GM12865 (cell line): ENCODE results near the gene CLUH.

Experiments
- DNase-seq: peaks from one replicate; pipeline ENCODE4 v3.0.0; 2010; ENCODE audit warnings: low read depth
- H3K4me3 ChIP-seq: 2 replicates; pipeline ENCODE4 v1.5.1; 2011; ENCODE audit warnings: mild to moderate bottlenecking, low read depth, low read length, control low read depth
- CTCF ChIP-seq: IDR thresholded peaks from 2 replicates; pipeline ENCODE4 v1.5.1; 2011; ENCODE audit warnings: low read length, control low read depth, low read depth, inconsistent platforms; ENCODE audit not compliant: insufficient read depth; ENCODE audit errors: missing control alignments

CLUH gene

DNA sequence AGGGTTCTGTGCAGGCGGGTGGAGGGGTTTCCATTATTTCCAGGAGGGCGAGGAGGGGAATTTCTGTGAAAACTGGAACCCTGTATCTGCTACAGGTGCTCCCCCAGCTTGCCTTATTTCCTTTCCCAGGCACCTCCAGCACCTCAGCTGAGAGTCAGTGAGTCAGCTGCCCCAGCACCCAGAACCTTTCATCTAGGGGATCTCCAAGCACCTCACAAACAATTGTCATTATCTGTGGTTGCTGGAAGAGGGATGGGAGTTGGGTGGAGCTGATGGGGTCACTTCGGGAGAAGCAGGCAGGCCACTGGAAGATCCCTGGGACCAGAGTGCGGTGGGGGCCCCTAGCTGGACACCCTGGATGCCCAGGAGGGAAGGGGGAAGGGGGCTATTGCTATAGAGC lies 10.0 kb upstream of the CLUH start:
- no peak for DNase-seq
- TF ChIP-seq CTCF, result no peak
- no peak overlapping the region for H3K4me3 ChIP-seq

- DNase-seq, result no peak
- no peak overlapping the region for H3K4me3 ChIP-seq
- TF ChIP-seq CTCF, result no peak
Measured at GRCh38 chr17:2719861-2720260, 8.3 kb upstream of the CLUH start.

GRCh38 chr17:2718150-2718938 lies 6.8 kb upstream of the CLUH start:
- no peak for TF ChIP-seq CTCF
- no peak for DNase-seq
- no peak overlapping the region for H3K4me3 ChIP-seq

GRCh38 chr17:2716649-2717048 lies 5.1 kb upstream of the CLUH start:
- no peak for DNase-seq
- TF ChIP-seq CTCF, result no peak
- no peak overlapping the region for H3K4me3 ChIP-seq

DNA sequence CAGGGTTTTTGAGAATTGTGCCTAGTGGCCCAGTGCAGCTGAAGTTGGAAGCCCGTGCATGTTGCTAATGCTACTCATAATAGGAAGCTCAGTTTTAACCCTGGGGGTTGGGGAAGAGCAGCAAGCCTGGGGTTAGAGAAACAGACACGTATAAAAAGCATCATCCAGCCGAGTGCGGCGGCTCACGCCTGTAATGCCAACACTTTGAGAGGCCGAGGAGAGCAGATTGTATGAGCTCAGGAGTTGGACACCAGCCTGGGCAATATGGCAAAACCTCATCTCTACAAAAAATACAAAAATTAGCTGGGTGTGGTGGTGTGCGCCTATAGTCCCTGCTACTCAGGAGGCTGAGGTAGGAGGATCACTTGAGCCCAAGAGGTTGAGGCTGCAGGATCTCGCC lies 2.3 kb upstream of the CLUH start:
- no peak overlapping the region for H3K4me3 ChIP-seq
- DNase-seq, result no peak
- TF ChIP-seq CTCF, result no peak

GRCh38 chr17:2712300-2713043 lies 908 bp upstream of the CLUH start:
- peak overlapping the region; percentile 85 for H3K4me3 ChIP-seq
- no peak for TF ChIP-seq CTCF
- DNase-seq, result no peak
